Embryonic facial prominence (tissue), 1 donor: ENCODE data around the gene XPR1.
"Not testable (repeated sequence)": the region's sequence is repeated elsewhere in the genome, so short reads cannot be mapped to it uniquely, and the experiment has no call there.

Source experiments
- DNase-seq: peaks from one replicate; pipeline ENCODE4 v3.0.0-alpha.2; 2016; ENCODE audit errors: extremely low spot score

Gene XPR1

DNA sequence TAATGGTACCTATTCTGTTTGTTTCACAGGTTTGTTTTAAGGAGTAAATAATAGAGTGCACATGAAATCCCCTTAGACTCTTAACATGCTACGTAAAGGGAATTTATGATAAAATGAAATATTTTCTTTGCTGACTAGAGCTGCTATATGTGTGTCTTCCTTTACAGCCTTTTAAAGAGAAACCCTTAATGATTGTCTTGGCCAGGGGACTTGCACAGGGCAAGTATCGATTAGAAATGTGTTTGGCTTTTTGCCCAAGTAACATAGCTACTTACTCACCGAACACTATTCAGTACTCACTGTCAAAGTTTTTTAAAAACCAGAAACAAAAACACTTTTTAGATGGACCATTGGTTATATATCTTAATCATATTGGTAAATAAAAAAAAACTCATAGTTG, 209.6 kb downstream of the XPR1 start:
- no peak for DNase-seq

DNA sequence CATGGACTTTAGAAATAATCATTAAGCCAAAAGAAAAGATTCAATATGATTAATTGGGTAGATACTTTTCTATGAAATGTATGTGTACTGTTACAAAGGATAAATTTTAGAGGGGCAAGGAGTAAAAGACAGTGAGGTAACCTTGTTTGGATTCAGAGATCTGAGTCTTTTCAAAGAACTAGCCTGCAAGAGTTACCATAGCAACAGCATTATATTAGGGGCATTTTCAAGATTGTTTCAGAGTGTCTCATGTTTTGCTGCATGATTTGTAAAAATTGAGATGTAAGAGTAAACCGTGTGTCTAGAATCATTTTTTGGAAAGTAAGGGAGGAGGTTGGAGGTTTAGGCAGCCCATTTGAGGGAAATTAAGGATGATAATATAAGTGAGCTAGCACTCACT, 210.2 kb downstream of the XPR1 start:
- no peak for DNase-seq

DNA sequence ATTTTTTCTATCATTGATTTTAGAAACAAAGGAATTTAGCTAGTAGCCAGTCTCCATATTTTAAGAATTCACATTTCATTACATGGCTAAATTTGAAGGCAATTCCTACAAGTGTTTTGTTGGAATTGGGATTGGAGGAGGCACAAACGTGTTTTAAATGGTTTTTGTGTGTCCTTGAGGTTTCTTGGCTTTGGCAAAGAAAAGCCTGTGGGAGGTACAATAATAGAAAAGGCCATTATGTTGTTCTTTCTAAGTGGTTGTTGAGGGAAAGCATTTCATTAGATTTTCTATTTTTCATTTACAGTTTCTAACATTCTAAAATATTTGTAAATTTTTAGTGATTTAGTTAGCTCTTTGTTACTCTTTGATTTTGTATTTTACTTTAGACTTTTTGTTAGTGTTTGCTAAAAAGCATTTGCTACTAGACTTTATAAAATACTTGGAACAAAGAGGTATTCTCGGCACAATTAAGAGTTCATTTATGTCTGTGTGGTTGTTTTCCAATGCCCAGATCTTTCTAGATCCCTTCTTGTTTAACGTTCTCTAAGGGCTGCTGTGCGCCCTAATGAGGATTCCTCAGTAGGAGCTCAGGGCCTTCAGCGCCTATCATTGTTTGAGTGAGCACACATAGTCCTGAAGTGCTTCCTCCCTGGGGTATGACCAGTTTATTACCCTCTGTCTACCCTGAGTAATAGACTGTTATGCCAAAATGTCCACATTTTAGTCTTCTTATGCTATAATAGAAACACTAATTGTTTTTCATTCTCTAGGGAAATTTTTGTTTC, 210.9 kb downstream of the XPR1 start:
- DNase-seq, result no peak

DNA sequence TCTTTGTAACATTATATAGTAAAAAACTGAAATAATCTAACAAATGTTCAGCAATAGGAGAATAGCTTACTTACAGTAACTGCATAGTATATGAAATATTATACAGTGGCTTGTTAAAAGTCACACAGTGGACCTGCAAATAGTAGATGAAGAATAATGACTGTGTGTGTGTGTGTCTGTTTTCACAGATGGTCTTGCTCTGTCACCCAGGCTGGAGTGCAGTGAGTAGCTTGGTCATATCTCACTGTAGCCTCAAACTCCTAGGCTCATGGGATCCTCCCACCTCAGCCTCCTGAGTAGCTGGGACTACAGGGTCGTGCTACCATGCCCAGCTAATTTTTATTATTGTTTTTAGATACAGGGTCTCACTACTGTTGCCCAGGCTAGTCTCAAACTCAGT, 213.5 kb downstream of the XPR1 start:
- no peak for DNase-seq

DNA sequence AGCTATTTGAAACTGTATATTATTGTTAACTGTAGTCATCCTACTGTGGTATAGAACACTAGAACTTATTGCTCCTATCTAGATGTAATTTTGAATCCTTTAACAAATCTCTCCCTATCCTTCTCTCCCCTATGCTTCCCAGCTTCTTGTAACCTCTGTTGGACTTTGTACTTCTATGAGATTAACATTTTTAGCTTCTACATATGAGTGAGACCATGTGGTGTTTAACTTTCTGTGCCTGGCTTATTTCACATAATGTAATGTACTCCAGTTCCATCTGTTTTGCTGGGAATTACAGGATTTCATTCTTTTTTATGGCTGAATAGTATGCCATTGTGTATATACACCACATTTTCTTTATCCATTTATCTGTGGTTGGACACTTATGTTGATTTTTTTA, 216.4 kb downstream of the XPR1 start:
- DNase-seq, result no peak

DNA sequence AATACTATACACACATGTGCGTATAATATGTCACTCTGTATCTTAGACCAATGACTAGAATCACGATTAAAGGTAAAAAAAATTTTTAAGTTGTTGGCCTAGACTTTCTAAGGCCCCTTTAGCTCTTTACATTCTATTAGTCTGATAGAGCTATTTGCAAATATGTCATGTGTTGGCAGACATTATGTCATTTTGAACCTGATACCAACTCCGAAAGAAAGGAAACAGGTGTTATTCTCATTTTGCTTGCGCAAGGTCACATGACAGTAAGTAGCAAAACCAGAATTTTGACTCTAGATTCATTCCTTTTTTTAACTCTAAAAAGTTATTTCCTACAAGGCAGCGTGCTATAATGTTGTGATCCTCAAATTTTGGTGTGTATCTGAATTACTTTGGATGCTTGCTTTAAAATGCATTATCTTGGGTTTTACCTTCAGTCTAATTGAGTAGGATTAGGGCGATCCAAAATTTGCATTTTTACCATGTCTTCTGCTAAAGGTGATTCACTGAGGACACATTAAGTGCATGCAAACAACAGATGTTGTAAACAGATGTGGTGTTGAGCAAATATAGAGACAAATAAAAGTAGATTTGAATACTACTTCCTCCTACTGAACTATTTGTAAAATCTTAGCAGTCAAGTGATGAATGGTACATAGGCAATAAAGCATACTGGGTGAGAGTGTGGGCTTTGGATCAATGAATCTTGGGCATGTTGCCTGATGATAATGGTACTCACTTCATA, 217.4 kb downstream of the XPR1 start:
- no peak for DNase-seq

DNA sequence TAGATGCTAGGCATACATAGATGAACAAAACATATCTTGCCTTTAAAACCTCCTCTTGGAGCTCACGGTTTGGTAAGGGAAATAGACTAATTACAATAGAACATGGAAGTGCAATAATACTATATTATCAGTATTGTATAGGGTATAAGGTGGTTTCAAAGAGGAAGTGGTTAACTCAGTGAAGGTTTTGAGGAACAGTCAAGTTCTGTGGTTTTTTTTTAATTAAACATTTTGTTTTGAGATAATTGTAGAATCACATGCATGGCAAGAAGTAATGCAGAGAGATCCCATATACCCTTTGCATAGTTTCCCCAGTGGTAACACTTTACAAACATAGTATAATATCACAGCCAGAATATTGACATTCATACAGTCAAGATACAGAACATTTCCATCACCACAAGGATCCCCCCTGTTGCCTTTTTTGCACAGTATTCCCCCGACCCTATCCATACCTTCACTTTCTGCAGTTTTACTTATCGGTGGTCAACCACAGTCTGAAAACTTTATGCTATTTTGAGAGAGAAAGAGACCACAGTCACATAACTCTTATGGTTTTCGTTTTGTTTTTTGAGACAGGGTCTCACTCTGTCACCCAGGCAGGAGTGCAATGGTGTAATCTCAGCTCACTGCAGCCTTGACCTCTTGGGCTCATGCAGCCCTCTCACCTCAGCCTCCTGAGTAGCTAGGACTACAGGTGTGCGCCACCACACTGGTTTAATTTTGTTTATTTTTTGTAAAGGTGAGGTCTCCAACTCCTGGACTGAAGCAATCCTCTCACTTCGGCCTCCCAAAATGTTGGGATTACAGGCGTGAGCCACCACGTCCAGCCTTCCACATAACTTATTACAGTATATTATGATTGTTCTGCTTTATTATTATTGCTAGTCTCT, 220.4 kb downstream of the XPR1 start:
- no peak for DNase-seq

DNA sequence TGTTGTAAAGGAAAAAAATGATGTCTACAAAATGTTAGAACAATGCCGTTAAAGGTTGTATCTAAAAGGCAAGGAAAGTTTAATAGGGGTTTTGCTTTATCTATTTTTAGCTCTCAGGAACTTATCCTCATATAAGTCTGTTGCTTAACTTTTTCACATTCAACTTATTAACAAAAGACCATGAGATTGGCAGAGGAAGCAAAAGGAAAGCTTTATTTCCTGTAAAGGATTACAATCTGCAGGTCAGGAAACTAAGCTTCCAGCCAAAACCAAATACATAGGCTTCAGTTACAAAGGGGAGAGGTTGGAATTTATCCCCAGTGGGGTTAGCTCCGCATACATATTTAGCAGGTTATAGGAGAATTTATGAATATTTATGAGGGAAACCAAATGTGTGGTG, 222.2 kb downstream of the XPR1 start:
- no peak for DNase-seq

DNA sequence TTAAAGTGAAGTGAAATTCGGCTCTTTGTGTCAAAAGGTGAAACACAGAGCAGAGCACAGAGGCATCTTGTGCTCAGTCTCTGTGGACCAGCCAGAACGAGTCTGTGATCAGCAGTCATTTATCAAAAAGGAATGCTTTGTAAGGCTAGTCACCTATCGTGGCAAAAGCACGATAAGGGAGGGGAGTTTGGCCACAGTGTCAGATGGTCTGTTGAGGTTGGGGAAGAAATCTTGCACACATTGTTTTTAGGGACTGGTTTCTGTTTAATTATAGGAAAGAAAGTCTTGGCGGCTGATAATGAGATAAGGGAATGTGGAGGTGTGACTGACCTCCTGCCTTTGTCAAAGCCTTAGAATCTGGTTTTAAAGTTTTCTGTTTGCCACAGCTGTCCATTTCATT, 222.6 kb downstream of the XPR1 start:
- no peak for DNase-seq

DNA sequence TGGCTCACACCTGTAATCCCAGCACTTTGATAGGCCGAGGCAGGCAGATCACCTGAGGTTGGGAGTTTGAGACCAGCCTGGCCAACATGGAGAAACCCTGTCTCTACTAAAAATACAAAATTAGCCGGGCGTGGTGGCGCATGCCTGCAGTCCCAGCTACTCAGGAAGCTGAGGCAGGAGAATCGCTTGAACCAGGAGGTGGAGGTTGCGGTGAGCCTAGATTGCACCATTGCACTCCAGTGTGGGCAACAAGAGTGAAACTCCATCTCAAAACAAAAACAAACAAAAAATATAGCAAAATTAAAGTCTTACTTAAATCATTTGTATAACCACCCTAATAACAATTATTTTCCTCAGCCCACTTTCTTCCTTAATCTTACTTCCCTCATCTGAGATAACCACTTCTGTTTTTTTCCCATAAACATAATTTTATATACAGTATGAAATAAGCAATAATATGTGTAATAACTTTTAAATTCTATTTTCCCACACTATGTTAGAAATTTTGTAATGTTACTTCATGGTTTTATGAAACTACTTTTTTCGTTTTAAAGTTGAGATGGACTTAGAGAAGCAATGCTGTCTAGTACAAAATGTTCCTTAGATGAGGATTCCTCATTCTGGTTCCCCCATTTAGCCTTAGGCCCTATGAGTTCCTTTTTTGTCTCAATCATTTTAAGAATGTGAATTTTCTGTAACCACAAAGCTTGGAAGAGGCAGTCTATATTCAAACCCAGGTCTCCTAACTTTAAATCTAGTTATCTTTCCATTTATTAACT, 226.3 kb downstream of the XPR1 start:
- DNase-seq, result not testable (repeated sequence)

DNA sequence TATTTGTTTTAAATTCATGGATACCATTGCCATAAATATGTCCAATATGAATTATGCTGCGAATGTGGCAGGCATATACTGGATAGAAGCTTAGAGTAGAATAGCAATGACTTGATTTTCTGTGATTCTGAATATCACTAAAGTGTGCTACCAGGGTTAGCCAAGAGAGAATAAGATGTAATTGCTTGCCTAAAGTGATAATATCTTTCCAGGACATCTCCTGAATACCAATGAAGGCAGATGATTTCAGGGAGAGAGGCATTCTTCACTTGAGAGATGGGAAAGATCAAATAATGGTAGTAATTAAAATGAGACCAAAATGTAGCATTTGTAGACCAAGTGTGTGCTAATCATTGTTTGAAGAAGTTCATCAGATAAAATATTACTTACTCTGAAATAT, 227.5 kb downstream of the XPR1 start:
- DNase-seq, result no peak

DNA sequence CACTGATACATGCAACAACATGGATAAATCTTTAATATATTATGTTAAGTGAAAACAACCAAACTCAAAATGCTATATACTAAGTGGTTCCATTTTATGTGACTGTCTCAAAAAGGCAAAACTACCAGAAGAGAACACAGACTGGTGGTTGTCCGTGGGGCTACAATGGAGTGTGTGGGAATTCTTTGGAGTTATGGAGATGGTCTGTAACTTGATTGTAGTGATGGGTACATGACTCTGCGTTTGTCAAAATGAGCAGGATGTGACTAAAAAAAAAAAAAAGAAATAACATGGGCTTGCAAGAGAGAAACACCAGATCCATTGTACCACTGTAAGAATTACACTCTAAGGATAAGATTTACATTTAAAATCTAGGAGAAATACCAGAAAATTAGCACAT, 228.7 kb downstream of the XPR1 start:
- DNase-seq, result no peak

DNA sequence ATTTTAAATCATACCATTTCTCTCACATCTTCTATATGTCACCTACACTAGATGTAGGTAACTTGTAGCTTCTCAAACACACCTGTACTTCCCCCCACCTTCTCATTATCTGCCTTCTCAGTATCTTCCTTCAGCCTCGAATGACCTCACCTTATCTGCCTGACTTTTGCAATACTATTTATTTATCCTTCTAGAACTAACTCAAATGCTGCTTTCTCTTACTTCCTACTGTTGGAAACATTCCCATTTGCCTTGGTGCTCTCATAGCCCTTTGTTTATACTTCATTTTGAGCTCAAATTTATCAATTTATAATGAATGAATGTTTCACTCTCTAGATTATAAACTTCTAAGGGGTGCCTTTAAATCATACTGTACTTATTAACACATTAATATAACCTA, 230.5 kb downstream of the XPR1 start:
- DNase-seq, result no peak

DNA sequence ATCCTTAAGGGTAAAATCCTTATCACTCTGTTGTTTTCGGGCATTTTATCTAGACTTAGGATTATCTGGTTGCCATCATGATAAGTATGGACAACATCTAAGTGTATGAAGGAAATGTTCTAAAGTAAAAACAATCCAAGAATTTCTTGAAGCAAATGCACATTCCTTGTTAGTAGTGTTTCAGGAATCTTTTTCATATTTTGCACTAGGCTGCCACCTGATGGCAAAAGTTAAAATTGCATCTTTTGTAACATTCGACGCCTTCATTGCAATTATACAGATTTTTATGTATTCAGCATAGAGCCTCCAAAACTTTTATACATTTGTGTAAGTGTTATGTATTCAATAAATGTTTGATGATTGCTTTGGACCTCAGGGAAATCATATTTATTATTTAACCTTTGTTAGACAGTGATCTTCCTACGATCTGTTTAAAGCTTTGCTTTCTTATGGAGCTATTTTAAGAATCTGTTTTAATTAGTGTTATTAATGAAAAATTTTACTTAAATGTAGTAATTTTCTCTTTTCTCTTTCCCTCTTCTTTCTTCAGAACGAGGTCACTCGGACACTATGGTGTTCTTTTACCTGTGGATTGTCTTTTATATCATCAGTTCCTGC, 231.4 kb downstream of the XPR1 start:
- DNase-seq, result peak; percentile 37

DNA sequence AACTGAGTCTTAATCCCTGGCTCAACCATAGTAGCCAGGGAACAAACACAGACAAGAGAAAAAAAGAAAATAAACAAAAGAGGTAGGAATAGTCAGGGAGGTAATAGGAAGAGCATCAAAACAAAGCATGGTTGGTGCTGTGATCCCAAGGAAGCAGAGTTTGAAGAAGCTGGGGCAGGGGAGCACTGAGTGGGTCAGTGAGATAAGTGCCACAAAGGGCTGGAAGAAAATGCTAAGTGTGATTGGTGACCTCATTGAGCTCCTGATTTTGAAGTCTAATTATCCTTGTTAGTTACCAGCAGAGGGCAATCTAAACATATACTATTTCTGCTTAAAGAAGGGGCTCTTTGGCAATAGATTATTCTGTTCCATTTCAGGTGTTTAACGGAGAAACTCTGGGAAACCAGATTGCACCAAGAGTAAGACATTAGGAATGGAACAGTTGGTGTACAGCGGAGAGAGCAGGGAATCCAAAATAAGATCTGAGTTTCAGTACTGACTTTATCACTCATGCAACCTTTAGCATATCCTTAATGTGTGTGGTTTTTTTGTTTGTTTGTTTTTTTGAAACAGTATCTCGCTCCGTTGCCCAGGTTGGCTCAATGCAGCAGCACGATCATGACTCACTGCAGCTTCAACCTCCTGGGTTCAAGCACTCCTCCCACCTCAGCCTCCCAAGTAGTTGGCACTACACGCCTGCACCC, 250.1 kb downstream of the XPR1 start:
- peak; percentile 39 for DNase-seq

DNA sequence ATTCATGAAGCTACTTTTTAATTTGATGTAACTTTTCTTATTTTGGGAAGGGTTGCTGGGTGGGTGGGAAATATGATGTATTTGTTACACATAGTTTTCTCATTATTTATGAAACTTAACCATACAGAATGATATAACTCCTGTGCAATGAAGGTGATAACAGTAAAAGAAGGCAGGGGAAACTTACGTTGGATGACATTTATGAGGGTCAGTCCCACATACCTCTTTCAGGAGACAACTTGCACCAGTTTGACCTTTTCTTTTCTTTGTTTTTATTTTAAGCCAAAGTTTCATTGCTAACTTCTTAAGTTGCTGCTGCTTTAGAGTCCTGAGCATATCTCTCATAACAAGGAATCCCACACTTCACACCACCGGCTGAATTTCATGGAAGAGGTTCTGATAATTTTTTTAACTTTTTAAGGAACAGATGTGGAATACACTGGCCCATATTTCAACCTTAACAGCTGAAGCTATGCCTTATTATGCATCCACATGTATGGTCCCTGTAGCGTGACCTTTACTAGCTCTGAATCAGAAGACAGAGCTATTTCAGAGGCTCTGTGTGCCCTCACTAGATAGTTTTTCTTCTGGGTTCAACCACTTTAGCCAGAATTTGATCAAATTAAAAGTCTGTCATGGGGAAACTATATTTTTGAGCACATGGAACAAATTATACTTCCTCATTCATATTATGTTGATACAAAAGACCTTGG, 252.9 kb downstream of the XPR1 start:
- DNase-seq, result no peak

DNA sequence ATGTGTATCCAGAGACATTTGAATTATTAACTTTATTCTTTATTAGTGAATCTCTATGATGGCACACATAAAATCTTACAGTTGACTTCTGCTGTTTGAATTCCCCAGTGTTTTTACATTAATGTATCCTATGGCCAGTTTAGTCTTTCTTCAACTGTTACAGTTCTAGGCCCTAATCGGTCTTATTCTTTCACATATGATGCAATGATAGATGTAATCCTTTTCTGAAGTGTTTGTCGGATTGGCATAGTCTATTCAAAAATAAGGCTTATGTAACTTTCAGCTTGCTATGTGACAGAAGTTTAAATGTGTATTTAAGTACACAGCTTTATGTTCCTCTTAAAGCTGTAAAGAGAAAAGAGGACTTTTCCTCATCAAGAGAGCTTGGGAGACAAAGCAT, 254.5 kb downstream of the XPR1 start:
- no peak for DNase-seq

DNA sequence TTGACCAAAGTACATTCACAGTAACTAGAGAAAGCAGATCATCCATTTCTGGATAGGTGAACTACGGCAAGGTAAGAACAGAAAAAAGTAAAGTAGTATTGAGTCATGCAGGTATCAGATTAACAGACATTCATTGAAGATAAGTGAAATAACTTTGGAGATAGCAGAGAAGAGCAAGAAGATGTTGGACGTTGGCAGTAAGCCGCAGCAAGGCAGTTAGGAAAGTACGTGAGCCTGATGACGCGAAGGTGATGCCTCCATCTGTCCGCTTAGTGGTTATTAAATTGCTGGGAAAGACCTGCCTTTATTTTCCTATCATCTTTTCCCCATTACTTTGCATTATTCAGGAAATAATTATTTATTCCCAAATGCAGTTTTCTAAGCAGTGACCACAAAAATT, 256.0 kb downstream of the XPR1 start:
- no peak for DNase-seq

DNA sequence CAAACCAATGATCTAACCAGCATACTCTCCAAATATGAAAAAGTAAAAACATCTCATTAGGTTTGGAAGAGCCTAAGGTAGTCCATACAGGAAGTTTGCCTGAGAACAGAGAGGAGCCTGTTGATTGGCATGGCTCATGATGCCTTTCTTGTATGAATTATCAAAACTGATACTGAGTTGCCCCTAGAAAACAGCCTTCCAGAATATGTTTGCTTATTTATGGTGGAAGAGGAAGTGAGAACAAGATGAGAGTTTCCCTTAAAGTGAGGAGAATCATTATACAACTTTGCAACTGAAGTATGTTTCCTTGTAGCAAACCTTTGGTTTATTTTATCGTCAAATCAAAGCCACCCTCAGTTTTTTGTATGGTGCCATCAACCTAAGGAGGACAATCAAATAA, 257.0 kb downstream of the XPR1 start:
- no peak for DNase-seq

DNA sequence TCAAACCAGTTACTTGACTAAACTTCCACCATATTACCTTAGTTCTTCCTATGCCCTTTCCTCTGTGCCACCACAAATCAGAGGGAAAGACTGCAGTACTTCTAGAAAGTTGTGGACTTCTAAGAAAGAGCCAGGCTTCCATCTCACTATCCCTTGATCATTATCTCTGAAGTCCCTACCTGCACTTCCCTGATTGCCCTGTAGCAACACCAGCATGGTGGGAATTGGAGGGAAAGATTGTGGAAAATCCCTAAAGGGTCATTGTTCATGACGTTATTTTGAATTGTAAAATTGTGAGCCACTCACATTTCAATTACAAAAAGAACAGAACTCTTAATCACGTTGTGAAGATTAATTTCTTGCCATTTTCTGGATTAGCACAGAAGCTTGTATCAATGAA, 257.5 kb downstream of the XPR1 start:
- no peak for DNase-seq
